T47D (cell line): ENCODE data around the gene CRY2.
A peak's percentile ranks its signal among the peaks of the same experiment; 100 is the strongest.

Source experiments
- DNase-seq, 2 experiments: peaks; one replicate each; pipeline versions ENCODE4 v3.0.0 to v3.0.0-alpha.2; 2011 to 2012; ENCODE audit warnings: low read depth in 1 of 2, low spot score in 1 of 2
- JUND ChIP-seq: IDR thresholded peaks from 2 replicates; pipeline ENCODE4 v1.6.1; 2012; ENCODE audit warnings: low read depth
- in situ Hi-C: cut with HindIII; loops from 2 replicates; pipeline ENCODE4 v1.10.0; 2016; ENCODE audit warnings: low sequenced_read_pairs, low pct_unique_long_range_greater_than_20kb

The CRY2 gene

DNA sequence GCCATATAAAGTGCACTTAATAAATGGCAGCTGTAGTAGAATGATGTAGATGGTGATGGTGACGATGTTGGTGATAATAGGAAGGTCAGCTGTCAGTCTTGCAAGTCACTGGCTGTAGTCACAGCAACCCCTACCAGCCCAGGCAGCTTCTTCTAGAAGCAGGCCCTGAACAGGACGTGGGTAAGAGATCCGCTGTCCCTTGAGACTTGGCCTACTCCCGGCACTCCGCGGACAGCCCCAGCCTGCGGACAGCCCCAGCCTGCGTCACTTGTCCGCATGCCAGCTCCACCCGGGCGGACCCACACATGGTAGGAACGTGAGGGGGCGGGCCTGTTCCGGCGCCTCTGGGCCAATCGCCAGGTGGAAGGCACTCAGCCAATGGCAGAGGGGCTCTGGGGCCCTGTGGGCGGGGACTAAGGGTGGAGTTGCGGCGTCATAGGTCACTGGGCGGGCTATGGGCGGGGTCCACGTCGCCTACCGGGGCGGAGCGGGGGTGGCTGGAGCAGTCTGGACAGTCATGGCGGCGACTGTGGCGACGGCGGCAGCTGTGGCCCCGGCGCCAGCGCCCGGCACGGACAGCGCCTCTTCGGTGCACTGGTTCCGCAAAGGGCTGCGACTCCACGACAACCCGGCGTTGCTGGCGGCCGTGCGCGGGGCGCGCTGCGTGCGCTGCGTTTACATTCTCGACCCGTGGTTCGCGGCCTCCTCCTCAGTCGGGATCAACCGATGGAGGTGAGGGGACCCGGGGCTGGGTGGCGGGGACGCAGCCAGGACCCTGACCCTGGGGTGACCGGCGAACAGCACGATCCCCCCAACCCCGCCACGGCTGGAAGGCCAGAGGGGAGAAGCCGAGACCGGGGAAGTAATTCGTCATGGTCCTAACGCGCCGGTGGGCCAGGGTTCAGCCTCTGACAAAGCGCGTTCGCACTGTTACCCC is at the start of gene CRY2:
Gene CRY2, plus strand, starts transcription at position 502 of the 937 bp plus-strand sequence. Its CDS starts 16 bp downstream, at position 518.
- peak; percentile 96 to 99 for DNase-seq
- TF ChIP-seq JUND, result no peak
- in situ Hi-C loops, result no loop called here

DNA sequence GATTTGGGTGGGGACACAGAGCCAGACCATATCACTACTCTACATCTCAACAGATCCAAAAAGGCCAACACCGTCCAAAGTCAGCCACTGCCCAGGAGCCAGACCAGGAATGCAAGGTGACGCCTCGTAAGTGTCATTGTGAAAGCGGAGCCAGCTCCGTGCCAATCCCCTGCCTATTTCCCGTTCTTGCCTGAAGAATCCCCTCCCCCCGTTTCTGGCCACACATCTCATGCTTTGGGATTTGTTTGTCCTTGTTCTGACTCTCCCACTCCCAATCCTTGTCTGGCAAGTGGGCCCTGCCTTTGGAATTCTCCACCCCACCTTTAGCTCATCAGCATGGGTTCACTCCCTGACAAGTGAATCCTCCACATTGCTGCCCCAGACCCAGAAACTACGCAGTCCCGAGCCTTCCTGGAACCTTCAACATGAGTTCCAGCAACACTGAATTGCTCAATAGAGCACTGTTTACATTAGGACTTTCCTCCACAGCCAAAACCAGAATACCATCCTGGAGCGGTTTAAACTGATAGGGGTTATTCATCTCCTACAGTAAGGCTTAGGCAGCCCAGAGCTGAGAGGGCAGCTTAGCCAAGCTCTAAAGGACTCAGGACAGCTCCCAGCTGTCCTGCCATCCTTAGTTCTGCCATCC is 48.4 kb upstream of the CRY2 start:
- DNase-seq, result peak in 1 of 2 experiments; percentile 65
- no peak for TF ChIP-seq JUND
- in situ Hi-C loops, result no loop called here

DNA sequence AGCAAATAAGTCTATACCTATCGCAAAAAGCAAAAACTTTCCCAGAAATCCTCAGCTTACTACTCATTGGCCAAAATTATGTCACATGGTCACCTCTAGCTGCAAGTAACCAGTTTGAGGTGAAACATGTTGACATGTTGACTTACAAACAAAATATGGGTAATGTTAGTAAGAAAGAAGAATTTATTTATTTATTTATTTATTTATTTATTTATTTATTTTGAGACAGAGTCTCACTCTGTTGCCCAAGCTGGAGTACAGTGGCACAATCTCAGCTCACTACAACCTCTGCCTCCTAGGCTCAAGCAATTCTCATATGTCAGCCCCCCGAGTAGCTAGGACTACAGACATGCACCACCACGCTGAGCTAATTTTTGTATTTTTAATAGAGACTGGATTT is 47.7 kb upstream of the CRY2 start:
- in situ Hi-C loops, result no loop called here
- no peak for DNase-seq
- no peak for TF ChIP-seq JUND

DNA sequence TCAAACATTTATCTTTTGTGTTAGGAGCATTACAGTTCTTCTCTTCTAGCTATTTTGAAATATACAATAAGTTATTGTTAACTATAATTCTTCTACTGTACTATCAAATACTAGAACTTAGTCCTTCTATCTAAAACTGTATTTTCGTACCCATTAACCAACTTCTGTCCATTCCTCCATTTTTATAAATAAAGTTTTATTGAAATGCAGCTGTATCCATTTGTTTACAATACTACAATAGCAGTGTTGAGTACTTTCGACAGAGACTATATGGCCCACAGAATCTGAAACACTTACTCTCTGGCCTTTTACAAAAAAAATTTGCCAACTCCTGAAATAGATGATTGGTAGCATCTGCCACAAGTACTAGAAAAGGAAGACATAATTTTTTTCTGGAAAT is 47.0 kb upstream of the CRY2 start:
- no peak for DNase-seq
- no peak for TF ChIP-seq JUND
- in situ Hi-C loops, result no loop called here

DNA sequence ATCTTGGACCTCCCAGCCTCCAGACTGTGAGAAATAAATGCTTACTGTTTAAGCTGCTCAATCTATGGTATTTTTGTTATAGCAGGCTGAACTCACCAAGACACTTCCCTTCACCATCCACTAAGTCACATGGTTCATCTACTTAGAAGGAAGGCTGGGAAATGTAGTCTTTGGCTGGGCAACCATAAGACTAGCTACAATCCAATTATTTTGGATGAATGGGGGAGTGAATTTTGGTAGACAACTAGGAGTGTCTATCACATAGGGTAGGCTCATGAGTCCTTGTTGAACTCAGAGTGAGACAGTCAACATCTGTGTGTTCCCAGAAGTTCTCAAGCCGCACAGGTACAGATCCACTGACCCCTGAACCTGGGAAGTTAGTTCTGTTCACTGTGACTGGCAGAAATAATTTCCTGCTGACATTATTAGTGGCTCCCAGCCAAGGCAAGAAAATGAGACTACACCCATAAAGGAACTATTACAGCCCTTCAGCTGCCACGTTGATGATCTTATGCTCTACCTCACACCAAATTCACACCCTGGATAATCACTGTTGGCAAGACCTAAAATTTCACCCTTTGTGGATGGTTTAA is 45.5 kb upstream of the CRY2 start:
- no peak for TF ChIP-seq JUND
- DNase-seq, result peak in 1 of 2 experiments; percentile 54
- in situ Hi-C loops, result no loop called here

DNA sequence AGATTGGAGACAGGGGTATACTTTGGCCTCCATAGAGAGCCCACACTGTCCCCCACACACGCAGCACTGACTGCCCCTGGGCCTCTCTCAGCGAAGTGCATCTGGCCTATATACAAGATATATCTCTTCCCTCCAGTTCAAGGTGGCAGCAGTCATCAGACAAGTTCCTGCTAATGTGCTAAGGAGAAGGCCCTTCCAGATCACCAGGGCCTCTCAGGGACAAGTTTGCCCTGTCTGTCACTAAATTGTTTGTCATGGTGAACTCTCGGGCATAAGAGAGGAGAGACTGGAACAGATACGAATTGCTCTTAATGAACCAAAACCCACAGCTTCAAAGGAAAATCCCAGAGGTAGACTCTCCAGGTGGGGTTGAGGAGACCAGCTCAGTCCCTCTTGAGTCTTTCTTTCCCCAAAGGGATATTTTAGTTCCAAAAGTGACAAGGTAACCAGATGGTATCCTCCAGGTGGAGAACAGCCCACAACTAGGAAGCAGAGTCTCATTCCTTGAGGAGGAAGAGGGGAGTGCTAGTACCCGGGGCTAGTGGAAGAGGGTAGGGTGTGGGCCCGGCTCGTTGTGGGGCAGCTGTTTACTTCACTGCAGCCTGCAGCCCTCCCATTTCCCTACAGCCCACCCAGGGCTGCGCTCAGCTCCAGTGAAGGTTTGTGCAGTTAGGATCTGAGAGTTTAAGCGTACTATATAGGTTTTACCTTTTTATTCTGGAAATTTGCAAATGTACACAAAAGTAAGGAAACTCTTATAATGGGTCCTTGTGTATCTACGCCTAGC is 44.6 kb upstream of the CRY2 start:
- no peak for TF ChIP-seq JUND
- in situ Hi-C loops, result no loop called here
- DNase-seq, result no peak

DNA sequence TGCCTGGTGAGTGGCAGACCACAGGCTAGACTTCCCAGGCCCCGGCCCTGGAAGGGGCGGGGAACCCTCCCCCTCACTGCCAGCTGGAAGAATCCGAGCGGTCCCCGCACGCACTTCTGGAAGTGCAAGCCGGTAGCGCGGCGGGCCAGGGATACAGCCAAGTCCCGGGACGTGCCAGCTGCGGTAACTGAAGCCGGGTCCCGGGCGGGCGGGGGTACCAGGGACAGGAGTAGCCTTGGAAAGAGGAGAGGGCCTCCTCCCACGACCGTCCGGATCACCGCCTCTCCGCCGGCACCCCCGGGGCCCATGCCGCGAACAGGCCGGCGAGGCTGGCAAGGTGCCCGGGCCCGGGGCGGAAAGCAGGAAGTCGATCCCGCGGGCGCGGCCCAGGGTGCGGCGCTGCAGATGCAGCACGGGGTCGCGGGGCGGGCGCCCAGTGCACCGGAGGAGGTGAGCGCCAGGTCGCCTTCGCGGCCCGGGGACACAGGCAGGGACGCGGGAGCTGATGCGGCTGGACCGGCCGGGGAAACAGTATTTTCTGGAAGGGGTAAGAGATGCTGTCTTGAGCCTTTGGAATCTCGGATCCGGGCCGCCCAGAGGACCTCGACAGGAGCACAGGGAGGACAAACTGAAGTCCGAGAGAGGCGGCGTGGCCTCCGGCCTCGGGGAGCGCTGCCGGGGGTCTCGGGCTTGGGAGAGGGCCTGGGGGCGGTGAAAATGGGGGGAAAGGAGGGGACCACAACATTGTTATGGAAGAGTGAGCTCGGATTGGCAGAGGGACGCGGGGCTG is 43.1 kb upstream of the CRY2 start:
- peak; percentile 37 to 51 for DNase-seq
- TF ChIP-seq JUND, result no peak

DNA sequence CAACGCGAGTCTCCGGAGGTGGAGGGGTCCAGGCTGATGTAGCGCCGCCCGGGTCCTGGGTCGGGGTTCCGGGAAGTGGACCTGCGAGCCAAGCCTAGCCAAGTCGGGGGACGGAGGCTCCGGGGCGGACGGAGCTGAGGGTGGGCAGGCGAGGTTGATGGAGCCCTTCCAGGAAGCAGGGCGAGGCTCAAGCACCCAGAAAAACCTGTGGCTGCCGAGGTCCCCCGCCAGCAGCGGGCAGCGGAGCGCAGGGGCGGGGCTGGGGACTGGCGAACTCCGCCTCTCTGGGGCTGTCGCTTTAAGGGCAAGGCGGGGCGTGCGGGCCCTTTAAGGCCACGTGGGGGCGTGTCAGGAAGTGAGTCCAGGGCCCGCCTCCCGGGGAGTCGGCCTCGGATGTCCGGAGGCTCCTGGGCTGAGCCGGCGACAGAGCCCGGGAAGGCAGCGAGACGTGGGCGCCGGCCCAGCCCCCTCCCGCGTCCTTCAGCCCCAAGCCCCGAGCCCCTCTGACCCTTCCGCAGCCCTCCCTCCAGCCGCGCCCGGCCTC is 42.4 kb upstream of the CRY2 start, which contains the start of gene SLC35C1:
Gene SLC35C1, plus strand, starts transcription at position 389 of the 544 bp plus-strand sequence. CDS start 653 bp downstream, outside the sequence.
- no peak for TF ChIP-seq JUND
- in situ Hi-C loops, result no loop called here
- peak; percentile 92 to 97 for DNase-seq

More for the DNA sequence above, 43.1 kb upstream of the CRY2 start:
- in situ Hi-C loops, result no loop called here

DNA sequence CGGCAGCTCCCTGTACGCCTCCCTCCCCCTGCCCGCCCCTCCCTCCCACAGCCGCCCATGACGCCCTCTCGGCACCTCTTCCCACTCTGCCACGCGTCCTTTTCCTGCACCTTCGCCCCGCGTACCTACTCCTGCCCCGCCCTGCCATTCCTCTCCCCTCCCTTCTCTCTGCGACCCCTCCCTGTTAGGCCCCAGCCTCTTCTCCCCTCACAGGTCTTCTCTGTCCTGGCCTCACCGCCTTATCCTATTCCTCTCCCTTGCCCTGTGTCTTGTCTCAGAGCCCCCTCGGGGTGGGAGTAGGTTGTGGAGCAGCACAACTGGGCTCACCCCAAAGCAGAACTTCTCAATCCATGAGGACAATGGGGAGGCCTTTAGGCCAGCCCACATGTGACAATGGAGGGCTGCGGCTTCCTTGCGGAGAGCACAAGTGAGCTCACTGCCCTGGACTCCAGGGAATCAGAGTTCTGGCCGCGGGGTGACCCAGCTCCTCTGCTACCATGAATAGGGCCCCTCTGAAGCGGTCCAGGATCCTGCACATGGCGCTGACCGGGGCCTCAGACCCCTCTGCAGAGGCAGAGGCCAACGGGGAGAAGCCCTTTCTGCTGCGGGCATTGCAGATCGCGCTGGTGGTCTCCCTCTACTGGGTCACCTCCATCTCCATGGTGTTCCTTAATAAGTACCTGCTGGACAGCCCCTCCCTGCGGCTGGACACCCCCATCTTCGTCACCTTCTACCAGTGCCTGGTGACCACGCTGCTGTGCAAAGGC is 41.8 kb upstream of the CRY2 start:
- in situ Hi-C loops, result no loop called here
- peak; percentile 31 to 38 for DNase-seq
- no peak for TF ChIP-seq JUND

DNA sequence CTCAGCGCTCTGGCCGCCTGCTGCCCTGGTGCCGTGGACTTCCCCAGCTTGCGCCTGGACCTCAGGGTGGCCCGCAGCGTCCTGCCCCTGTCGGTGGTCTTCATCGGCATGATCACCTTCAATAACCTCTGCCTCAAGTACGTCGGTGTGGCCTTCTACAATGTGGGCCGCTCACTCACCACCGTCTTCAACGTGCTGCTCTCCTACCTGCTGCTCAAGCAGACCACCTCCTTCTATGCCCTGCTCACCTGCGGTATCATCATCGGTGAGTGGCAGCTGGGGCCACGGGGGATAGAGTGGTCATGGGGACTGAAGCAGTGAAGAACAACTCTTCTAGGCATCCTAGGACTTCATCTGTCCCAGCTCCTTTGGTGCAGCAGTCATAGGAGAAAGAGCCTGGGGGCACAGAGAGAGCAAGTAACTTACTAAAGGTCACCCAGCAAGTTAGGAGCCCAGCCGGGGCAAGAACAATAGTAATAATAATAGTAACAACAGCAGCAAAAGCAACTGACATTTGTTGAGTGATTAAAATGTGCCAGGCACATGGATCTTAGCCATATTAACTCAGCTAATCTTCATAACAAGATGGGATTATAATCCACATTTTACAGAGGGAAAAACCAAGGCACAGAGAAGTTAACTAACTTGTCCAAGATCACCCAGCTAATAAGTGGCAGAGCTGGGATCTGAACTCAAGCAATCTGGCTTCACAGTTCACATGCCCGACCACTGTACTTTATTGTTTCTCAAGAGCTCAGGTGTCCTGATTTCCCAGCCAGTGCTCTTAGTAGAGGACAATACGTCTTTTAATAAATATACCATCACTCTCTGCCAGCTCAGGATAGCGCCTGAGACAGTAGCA is 41.0 kb upstream of the CRY2 start:
- in situ Hi-C loops, result no loop called here
- no peak for TF ChIP-seq JUND

More for the DNA sequence above, 41.0 kb upstream of the CRY2 start:
- DNase-seq, result no peak
